GM19043 (cell line): ENCODE results near the gene PKN2.

ENCODE experiments used
- ATAC-seq: cut with Tn5 transposase; IDR thresholded peaks from one replicate; pipeline ENCODE4 v1.9.1; 2021; ENCODE audit warnings: low read depth; ENCODE audit not compliant: unreplicated experiment

Gene PKN2

GRCh38 chr1:88730995-88731394 is 46.9 kb downstream of the PKN2 start:
- no peak for ATAC-seq

GRCh38 chr1:88731475-88732269 is 47.6 kb downstream of the PKN2 start:
- ATAC-seq = no peak

- ATAC-seq = no peak
These were observed 51.3 kb downstream of the PKN2 start for GRCh38 chr1:88735382-88735781.

- no peak for ATAC-seq
These were observed 51.8 kb downstream of the PKN2 start for GRCh38 chr1:88735909-88736308.

GRCh38 chr1:88736633-88737248 is 52.7 kb downstream of the PKN2 start:
- no peak for ATAC-seq

- no peak for ATAC-seq
These were observed 53.4 kb downstream of the PKN2 start for GRCh38 chr1:88737338-88737927.

GRCh38 chr1:88740784-88741183 is 56.7 kb downstream of the PKN2 start:
- ATAC-seq = no peak

- no peak for ATAC-seq
These were observed 57.3 kb downstream of the PKN2 start for GRCh38 chr1:88741413-88741812.

GRCh38 chr1:88742531-88742930 is 58.5 kb downstream of the PKN2 start:
- ATAC-seq = no peak

GRCh38 chr1:88744142-88744541 is 60.1 kb downstream of the PKN2 start:
- ATAC-seq = no peak

- no peak for ATAC-seq
These were observed 62.8 kb downstream of the PKN2 start for GRCh38 chr1:88746916-88747315.

- no peak for ATAC-seq
These were observed 67.6 kb downstream of the PKN2 start for GRCh38 chr1:88751714-88752113.

GRCh38 chr1:88753506-88753905 is 69.4 kb downstream of the PKN2 start:
- no peak for ATAC-seq

- no peak for ATAC-seq
These were observed 79.8 kb downstream of the PKN2 start for GRCh38 chr1:88763649-88764406.

GRCh38 chr1:88768187-88768586 is 84.1 kb downstream of the PKN2 start:
- ATAC-seq = no peak

- ATAC-seq = no peak
These were observed 84.7 kb downstream of the PKN2 start for GRCh38 chr1:88768816-88769215.

- no peak for ATAC-seq
These were observed 89.6 kb downstream of the PKN2 start for GRCh38 chr1:88773540-88774150.

- ATAC-seq = no peak
These were observed 90.1 kb downstream of the PKN2 start for GRCh38 chr1:88774151-88774556.

- ATAC-seq = no peak
These were observed 93.6 kb downstream of the PKN2 start for GRCh38 chr1:88777604-88778149.

GRCh38 chr1:88779880-88780279 is 95.8 kb downstream of the PKN2 start:
- no peak for ATAC-seq
